GM13977 (cell line): ENCODE measurements around the gene SBK1.

ENCODE experiments used
- DNase-seq: peaks from one replicate; pipeline ENCODE4 v3.0.0; 2012; ENCODE audit warnings: low spot score
- in situ Hi-C: fragments of 300-500 bp; cut with MboI; formaldehyde crosslinking; loops from one replicate; pipeline ENCODE4 v1.12.0; 2022; ENCODE audit warnings: low sequenced_read_pairs, low pct_unique_long_range_greater_than_20kb, mixed read lengths, inconsistent platforms; ENCODE audit not compliant: unreplicated experiment
- TF ChIP-seq, protein P1 (sequence below): IDR thresholded peaks from 2 replicates; pipeline ENCODE4 v1.5.1; 2012; ENCODE audit warnings: mild to moderate bottlenecking, control low read depth; ENCODE audit not compliant: insufficient read depth; ENCODE audit errors: extremely low read depth, missing control alignments

Gene SBK1

DNA sequence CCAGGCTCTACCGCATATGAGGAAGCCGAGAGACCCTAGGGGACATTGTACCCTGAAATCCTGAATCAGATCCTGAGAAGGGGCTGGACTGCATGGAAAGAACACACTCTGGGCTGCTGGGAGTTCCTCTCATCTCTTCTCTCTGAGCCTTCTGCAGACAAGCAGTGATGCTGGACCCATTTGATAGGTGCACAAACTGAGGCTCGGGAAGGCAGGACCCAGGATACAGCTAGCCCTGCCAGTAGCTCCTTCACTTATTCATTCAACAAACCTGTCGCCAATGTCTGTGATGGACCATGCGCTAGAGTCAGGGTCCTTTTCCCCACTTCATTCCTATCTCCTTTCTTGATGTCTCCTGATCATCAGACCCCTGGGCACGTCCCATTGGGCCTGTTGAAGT is 1.9 kb downstream of the SBK1 start:
- in situ Hi-C loops = no loop called here
- DNase-seq = no peak
- TF ChIP-seq, protein P1, sequence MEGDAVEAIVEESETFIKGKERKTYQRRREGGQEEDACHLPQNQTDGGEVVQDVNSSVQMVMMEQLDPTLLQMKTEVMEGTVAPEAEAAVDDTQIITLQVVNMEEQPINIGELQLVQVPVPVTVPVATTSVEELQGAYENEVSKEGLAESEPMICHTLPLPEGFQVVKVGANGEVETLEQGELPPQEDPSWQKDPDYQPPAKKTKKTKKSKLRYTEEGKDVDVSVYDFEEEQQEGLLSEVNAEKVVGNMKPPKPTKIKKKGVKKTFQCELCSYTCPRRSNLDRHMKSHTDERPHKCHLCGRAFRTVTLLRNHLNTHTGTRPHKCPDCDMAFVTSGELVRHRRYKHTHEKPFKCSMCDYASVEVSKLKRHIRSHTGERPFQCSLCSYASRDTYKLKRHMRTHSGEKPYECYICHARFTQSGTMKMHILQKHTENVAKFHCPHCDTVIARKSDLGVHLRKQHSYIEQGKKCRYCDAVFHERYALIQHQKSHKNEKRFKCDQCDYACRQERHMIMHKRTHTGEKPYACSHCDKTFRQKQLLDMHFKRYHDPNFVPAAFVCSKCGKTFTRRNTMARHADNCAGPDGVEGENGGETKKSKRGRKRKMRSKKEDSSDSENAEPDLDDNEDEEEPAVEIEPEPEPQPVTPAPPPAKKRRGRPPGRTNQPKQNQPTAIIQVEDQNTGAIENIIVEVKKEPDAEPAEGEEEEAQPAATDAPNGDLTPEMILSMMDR = no peak

DNA sequence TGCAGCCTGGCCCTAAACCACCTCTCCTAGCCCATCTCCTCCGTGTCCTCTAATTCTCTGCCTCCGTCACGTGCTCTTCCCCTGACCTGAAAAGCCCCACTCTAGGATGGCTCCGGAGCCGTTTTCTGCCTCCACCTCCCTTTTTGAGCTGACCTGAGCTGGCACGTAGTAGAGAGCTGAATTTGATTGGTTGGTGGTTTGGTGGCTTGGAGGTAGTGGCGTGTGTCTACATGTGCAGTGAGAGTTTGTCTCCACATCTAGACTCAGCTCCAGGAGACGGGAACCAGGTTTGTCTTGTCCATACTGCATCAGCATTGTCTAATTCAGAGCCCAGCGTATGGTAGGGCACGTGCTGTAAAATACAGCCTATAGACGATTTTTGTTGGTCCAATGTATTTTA is 3.0 kb downstream of the SBK1 start:
- DNase-seq = no peak
- in situ Hi-C loops = no loop called here
- TF ChIP-seq, protein P1 = no peak

GRCh38 chr16:28297308-28297707 is 5.0 kb downstream of the SBK1 start:
- TF ChIP-seq, protein P1 = no peak
- DNase-seq = no peak
- in situ Hi-C loops = no loop called here

DNA sequence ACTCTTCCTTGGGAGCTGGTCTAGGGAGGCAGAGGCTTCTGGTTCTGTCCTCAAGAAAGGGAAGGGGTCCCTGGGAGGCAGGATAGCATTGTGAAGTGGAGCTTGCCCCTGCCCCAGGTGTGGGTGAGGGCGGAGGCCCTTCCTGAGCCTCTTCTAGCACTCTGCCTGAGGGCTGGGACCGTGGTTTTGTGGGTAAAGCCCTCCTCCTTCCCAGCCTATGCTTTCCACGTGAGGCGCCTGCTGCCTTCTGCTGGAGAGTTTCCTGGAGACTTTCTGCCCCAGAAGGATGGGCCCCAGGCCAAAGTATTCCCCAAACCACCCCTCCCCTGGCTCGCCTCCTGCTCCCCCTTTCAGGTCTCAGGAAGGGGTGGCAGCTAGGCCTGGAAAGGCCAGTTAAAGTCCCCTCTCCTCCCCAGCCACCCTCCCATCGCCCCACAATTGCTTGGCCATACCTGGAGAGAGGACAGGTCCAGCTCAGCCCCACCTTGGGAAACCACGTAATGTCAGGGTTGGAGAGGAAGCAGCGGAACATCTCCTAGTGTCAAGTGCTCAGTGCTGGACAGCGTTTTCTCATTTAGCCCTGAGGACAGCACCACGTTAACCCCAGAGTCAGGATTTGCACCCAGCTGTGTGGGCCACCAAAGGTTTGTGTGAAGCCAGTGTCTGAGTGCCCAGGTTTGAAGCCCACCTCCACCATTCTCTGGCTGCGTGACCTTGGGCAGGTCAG is 5.6 kb downstream of the SBK1 start:
- in situ Hi-C loops = no loop called here
- TF ChIP-seq, protein P1 = no peak
- no peak for DNase-seq

DNA sequence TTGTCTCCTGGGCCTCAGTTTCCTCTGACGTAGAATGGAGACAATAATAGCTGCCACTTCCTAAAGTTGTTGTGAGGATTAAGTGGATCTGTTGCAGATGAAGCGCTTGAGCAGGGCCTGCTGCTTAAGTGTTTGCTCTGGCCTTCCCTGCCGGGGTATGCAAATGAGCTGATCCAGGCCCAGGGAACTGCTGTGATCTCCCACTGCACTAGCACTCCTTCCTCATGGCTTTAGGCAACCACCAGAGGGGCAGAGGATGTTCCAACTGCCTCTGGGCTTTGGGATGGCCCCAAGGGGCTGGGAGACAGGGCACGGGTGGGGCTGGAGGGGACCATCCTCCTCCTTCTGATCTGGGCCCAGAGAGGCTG is 6.2 kb downstream of the SBK1 start:
- in situ Hi-C loops = no loop called here
- TF ChIP-seq, protein P1 = no peak
- DNase-seq = no peak

- in situ Hi-C loops = loop anchor here (25.0 kb wide), 1 partner anchor 237 kb away; the partner anchor contains the start of gene NUPR1
- no peak for DNase-seq
Measured at GRCh38 chr16:28300327-28300726, 8.0 kb downstream of the SBK1 start.

More at GRCh38 chr16:28300327-28300726, 8.0 kb downstream of the SBK1 start:
- TF ChIP-seq, protein P1 = no peak
